OCI-LY3 (cell line): Measurements from ENCODE around the gene C5orf24.
"Not testable (repeated sequence)": the region's sequence is repeated elsewhere in the genome, so short reads cannot be mapped to it uniquely, and the experiment has no call there.

Experiments used
- H2AFZ ChIP-seq: fragments of 200-600, 300-600 bp; shearing (Covaris generic); 2 replicates; pipeline ENCODE4 v1.6.0; 2014; ENCODE audit warnings: antibody characterized with exemption, low read depth, low read length
- H3K27ac ChIP-seq: fragments of 200-600, 300-600 bp; sonication (generic); 2 replicates; pipeline ENCODE4 v1.5.1; 2014; ENCODE audit warnings: mild to moderate bottlenecking, low read length, moderate library complexity, mixed read lengths
- H3K27me3 ChIP-seq: fragments of 200-600, 300-600 bp; sonication (generic); 2 replicates; pipeline ENCODE4 v1.6.1; 2014; ENCODE audit warnings: low read depth, low read length, mixed read lengths
- H3K36me3 ChIP-seq: fragments of 200-600, 300-600 bp; sonication (generic); replicated peaks from 2 replicates; pipeline ENCODE3; 2014; ENCODE audit warnings: low read depth, low read length, mixed read lengths
- H3K4me1 ChIP-seq: fragments of 300-600, 200-600 bp; sonication (generic); 2 replicates; pipeline ENCODE4 v1.6.1; 2014; ENCODE audit warnings: low read length, mixed read lengths
- H3K4me2 ChIP-seq: fragments of 200-600, 300-600 bp; sonication (generic); 2 replicates; pipeline ENCODE4 v1.6.1; 2014; ENCODE audit warnings: low read length, mixed read lengths
- H3K4me3 ChIP-seq: fragments of 300-600, 200-600 bp; sonication (generic); 2 replicates; pipeline ENCODE4 v1.5.1; 2014; ENCODE audit warnings: antibody characterized with exemption, mild to moderate bottlenecking, low read length, moderate library complexity
- H3K79me2 ChIP-seq: fragments of 300-600, 200-600 bp; shearing (Covaris generic); 2 replicates; pipeline ENCODE4 v1.6.1; 2014; ENCODE audit warnings: mild to moderate bottlenecking, low read length, mixed read lengths
- H3K9ac ChIP-seq: fragments of 300-600, 200-600 bp; shearing (Covaris generic); 2 replicates; pipeline ENCODE4 v1.6.0; 2014; ENCODE audit warnings: mild to moderate bottlenecking, low read length, moderate library complexity
- H3K9me3 ChIP-seq: fragments of 200-600, 300-600 bp; shearing (Covaris generic); 2 replicates; pipeline ENCODE4 v1.6.1; 2014; ENCODE audit warnings: low read length, mixed read lengths; ENCODE audit not compliant: insufficient read depth
- H4K20me1 ChIP-seq: fragments of 200-600, 300-600 bp; sonication (generic); 2 replicates; pipeline ENCODE4 v1.6.1; 2016; ENCODE audit warnings: low read length, mixed read lengths; ENCODE audit not compliant: insufficient read depth
- CTCF ChIP-seq: fragments of 200-600, 300-600 bp; sonication (generic); IDR thresholded peaks from 2 replicates; pipeline ENCODE4 v1.5.1; 2014; ENCODE audit warnings: antibody characterized with exemption, low read length, low read depth
- EZH2phosphoT487 ChIP-seq: fragments of 200-600 bp; shearing (Covaris generic); IDR thresholded peaks from 2 replicates; pipeline ENCODE4 v1.6.1; 2018; ENCODE audit warnings: antibody characterized with exemption, mixed run types, low read depth

The C5orf24 gene

DNA sequence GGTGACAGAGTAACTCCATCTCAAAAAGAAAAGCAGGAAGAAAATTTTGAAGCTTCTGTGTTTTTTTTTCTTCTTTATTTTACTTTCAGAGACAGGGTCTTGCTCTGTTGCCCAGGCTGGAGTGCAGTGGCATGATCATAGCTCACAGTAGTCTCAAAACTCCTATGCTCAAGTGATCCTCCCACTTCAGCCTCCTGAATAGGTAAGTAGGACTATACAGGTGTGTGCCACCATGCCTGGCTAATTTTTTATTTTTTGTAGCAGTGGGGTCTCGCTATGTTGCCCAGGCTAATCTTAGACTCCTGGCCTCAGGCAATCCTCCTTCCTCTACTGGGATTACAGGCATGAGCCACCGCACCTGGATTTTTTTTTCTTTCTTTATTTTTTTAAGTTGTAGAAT, 10.1 kb upstream of the C5orf24 start:
- H3K4me3 ChIP-seq = no peak overlapping the region
- H3K9ac ChIP-seq = no peak overlapping the region
- H3K27ac ChIP-seq = no peak overlapping the region
- H3K36me3 ChIP-seq = peaks cover 8% of the 10 kb centered on the region
- no peaks in the 10 kb centered on the region for H3K27me3 ChIP-seq
- H2AFZ ChIP-seq = no peak overlapping the region
- no peaks in the 10 kb centered on the region for H3K9me3 ChIP-seq
- H3K4me1 ChIP-seq = no peaks in the 10 kb centered on the region
- H3K79me2 ChIP-seq = no peaks in the 10 kb centered on the region
- H4K20me1 ChIP-seq = no peaks in the 10 kb centered on the region
- TF ChIP-seq EZH2phosphoT487 (no peak), CTCF (no peak)
- H3K4me2 ChIP-seq = no peak overlapping the region

- H3K36me3 ChIP-seq = peaks cover 6% of the 10 kb centered on the region
- H4K20me1 ChIP-seq = no peaks in the 10 kb centered on the region
- no peaks in the 10 kb centered on the region for H3K79me2 ChIP-seq
- no peak overlapping the region for H3K4me3 ChIP-seq
- H3K9ac ChIP-seq = no peak overlapping the region
- no peak overlapping the region for H2AFZ ChIP-seq
- TF ChIP-seq CTCF (no peak), EZH2phosphoT487 (no peak)
- no peaks in the 10 kb centered on the region for H3K4me1 ChIP-seq
- H3K27me3 ChIP-seq = no peaks in the 10 kb centered on the region
- H3K9me3 ChIP-seq = no peaks in the 10 kb centered on the region
- no peak overlapping the region for H3K4me2 ChIP-seq
- H3K27ac ChIP-seq = no peak overlapping the region
Measured at GRCh38 chr5:134837530-134838181, 8.1 kb upstream of the C5orf24 start.

GRCh38 chr5:134838361-134838760, 7.4 kb upstream of the C5orf24 start:
- H3K79me2 ChIP-seq, H2AFZ ChIP-seq, H3K36me3 ChIP-seq, H3K27me3 ChIP-seq, H3K9me3 ChIP-seq, H3K4me3 ChIP-seq, H3K27ac ChIP-seq, H3K9ac ChIP-seq, H3K4me2 ChIP-seq, H3K4me1 ChIP-seq, H4K20me1 ChIP-seq: not testable (repeated sequence)

DNA sequence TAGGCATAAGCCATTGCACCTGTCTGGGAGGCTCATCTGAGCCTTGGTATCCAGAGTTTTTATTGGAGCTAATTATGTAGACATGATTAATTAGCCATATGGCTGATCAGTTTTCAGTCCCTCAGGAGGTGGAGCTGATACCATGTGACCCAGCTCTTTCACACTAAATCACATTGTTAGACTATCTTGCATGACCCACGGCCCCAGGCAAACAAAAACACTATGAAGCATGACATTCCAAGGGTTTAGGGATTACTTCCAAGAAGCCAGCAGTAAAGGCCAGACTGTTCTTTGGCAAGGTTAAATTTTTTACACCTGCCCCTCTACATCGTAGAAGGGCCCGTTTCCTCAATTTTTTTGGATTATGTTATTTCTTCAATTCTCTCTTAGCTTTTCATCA, 5.0 kb upstream of the C5orf24 start:
- H3K9ac ChIP-seq = no peak overlapping the region
- no peak overlapping the region for H3K4me2 ChIP-seq
- peaks cover 5% of the 10 kb centered on the region; the same call in 1 of the 2 replicates for H3K79me2 ChIP-seq
- H2AFZ ChIP-seq = no peak overlapping the region
- peaks cover 7% of the 10 kb centered on the region for H3K4me1 ChIP-seq
- no peaks in the 10 kb centered on the region for H4K20me1 ChIP-seq
- H3K36me3 ChIP-seq = peaks cover 6% of the 10 kb centered on the region
- no peaks in the 10 kb centered on the region for H3K27me3 ChIP-seq
- TF ChIP-seq EZH2phosphoT487 (no peak), CTCF (no peak)
- no peak overlapping the region for H3K4me3 ChIP-seq
- no peak overlapping the region for H3K27ac ChIP-seq
- H3K9me3 ChIP-seq = no peaks in the 10 kb centered on the region

DNA sequence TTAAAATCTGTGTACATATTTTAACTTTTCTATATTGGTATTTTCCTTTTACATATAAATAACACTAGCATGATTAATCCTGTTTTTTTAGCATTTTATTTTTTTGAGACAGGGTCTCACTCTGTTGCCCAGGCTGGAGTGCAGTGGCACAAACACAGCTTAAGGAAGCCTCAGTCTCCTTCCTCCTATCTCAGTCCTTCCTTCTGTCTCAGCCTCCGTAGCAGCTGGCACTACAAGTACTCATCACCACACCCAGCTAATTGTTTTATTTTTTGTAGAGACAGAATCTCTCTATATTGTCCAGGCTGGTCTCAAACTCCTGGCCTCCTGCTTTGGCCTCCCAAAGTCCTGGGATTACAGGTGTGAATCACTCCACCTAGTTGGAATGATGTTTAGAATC, 1.5 kb upstream of the C5orf24 start:
- Histone ChIP-seq H3K4me2 (no peak overlapping the region), H3K27ac (no peak overlapping the region), H3K36me3 (peaks cover 4% of the 10 kb centered on the region), H4K20me1 (no peaks in the 10 kb centered on the region), H3K9ac (no peak overlapping the region), H3K4me3 (no peak overlapping the region), H3K27me3 (no peaks in the 10 kb centered on the region), H3K79me2 (peaks cover 37% of the 10 kb centered on the region), H3K4me1 (peaks cover 12% of the 10 kb centered on the region), H3K9me3 (no peaks in the 10 kb centered on the region), H2AFZ (no peak overlapping the region)
- TF ChIP-seq EZH2phosphoT487 (no peak), CTCF (no peak)
